GM12878 (cell line): ENCODE measurements around the gene ACSM6. TPM values are rescaled to one million over a fixed set of nuclear protein-coding genes. Genes with fewer than 3 reads are reported as not detected.

Experiments
- ATAC-seq: fragments of 200-7000 bp; cut with Tn5 transposase; 3 replicates; pipeline ENCODE4 v1.9.1; 2020; ENCODE audit warnings: mild to moderate bottlenecking, moderate library complexity
- BruUV-seq: library from RNA; stranded (reverse); fragments of 400-500 nt; replicated peaks from 2 replicates; lab custom pipeline; 2021; lab: Mats Ljungman, UMichigan
- CTCF ChIA-PET: fragments of 300-600 bp; sonication (Branson Sonifier 250); formaldehyde crosslinking; extraction: SDS; loops from one replicate; lab custom pipeline; 2021; ENCODE audit warnings: inconsistent platforms; lab: Yijun Ruan, JAX
- POLR2A ChIA-PET: fragments of 350-600 bp; formaldehyde crosslinking; extraction: SDS; loops from one replicate; lab custom pipeline; 2021; ENCODE audit warnings: inconsistent platforms; lab: Charles Lee
- RAD21 ChIA-PET: fragments of 300-600 bp; sonication (Branson Sonifier 250); formaldehyde crosslinking; loops from one replicate; lab custom pipeline; 2023; ENCODE audit warnings: antibody characterized with exemption; ENCODE audit not compliant: unreplicated experiment; lab: Charles Lee
- SMC1A ChIA-PET: fragments of 300-600 bp; sonication (Branson Sonifier 250); formaldehyde crosslinking; loops from one replicate; lab custom pipeline; 2023; ENCODE audit not compliant: unreplicated experiment, uncharacterized antibody; lab: Charles Lee
- DNase-seq: peaks from one replicate; pipeline ENCODE4 v3.0.0-alpha.2; 2011; ENCODE audit warnings: low read depth, low spot score
- FAIRE-seq: peaks from 3 replicates; lab custom pipeline; 2011; peaks lifted over from hg19 to GRCh38; lab: Jason Lieb, UNC
- H2AFZ ChIP-seq: 2 replicates; pipeline ENCODE4 v1.6.0; 2011; ENCODE audit warnings: low read depth, low read length, control low read depth; ENCODE audit not compliant: control insufficient read depth
- H3K27ac ChIP-seq: 2 replicates; pipeline ENCODE4 v1.5.1; 2011; ENCODE audit warnings: control low read depth; ENCODE audit not compliant: control insufficient read depth, insufficient read depth
- H3K27me3 ChIP-seq, 2 experiments: replicated peaks in 1 of 2; 2 replicates each; pipeline versions ENCODE4 v1.6.0 to v1.6.1; 2011; ENCODE audit warnings: low read length in 1 of 2; ENCODE audit not compliant: control insufficient read depth in 2 of 2, insufficient read depth in 2 of 2
- H3K36me3 ChIP-seq, 2 experiments: 2 replicates each; pipeline ENCODE4 v1.5.1; 2011; ENCODE audit warnings: low read length in 1 of 2; ENCODE audit not compliant: control insufficient read depth in 2 of 2, insufficient read depth in 2 of 2
- H3K4me1 ChIP-seq: 2 replicates; pipeline ENCODE4 v1.6.1; 2011; ENCODE audit warnings: mild to moderate bottlenecking, low read length, moderate library complexity, mixed read lengths; ENCODE audit not compliant: control insufficient read depth, insufficient read depth
- H3K4me2 ChIP-seq: 2 replicates; pipeline ENCODE4 v1.6.0; 2011; ENCODE audit warnings: control low read depth; ENCODE audit not compliant: control insufficient read depth, insufficient read depth
- H3K4me3 ChIP-seq: fragments of 200-600 bp; sonication (generic); 2 replicates; pipeline ENCODE4 v1.5.1; 2016
- H3K79me2 ChIP-seq: 2 replicates; pipeline ENCODE4 v1.6.0; 2011; ENCODE audit warnings: low read length; ENCODE audit not compliant: control insufficient read depth, insufficient read depth
- H3K9ac ChIP-seq: 2 replicates; pipeline ENCODE4 v1.8.0; 2011; ENCODE audit warnings: low read length, control low read depth, mixed read lengths; ENCODE audit not compliant: control insufficient read depth, insufficient read depth
- H3K9me3 ChIP-seq: replicated peaks from 3 replicates; pipeline ENCODE4 v1.5.1; 2011; ENCODE audit warnings: mild to moderate bottlenecking, low read length; ENCODE audit not compliant: control insufficient read depth, insufficient read depth
- H4K20me1 ChIP-seq: 2 replicates; pipeline ENCODE4 v1.6.0; 2011; ENCODE audit not compliant: control insufficient read depth, insufficient read depth
- BCL11A ChIP-seq: IDR thresholded peaks from 2 replicates; pipeline ENCODE4 v1.6.1; 2011; ENCODE audit warnings: low read depth, low read length
- CBFB ChIP-seq: IDR thresholded peaks from 2 replicates; pipeline ENCODE4 v1.6.1; 2016; ENCODE audit warnings: antibody characterized with exemption, low read depth
- EED ChIP-seq: sonication (generic); IDR thresholded peaks from 2 replicates; pipeline ENCODE4 v1.6.1; 2016; ENCODE audit warnings: antibody characterized with exemption, low read depth
- ETV6 ChIP-seq, 2 experiments: fragments of 450-650 bp in 1 of 2; IDR thresholded peaks in 1 of 2; conservative IDR thresholded peaks in 1 of 2; 2 replicates each; pipeline ENCODE4 v1.6.1; 2014; ENCODE audit warnings: antibody characterized with exemption in 1 of 2, borderline replicate concordance in 1 of 2, low read depth in 1 of 2, mild to moderate bottlenecking in 1 of 2, moderate library complexity in 1 of 2
- FOXM1 ChIP-seq: IDR thresholded peaks from 2 replicates; pipeline ENCODE4 v1.6.1; 2012; ENCODE audit warnings: low read depth, mild to moderate bottlenecking, inconsistent platforms, low read length, moderate library complexity
- KLF5 ChIP-seq: fragments of 450-650 bp; IDR thresholded peaks from 2 replicates; pipeline ENCODE4 v1.6.1; 2014; ENCODE audit warnings: mild to moderate bottlenecking; ENCODE audit not compliant: partially characterized antibody
- LARP7 ChIP-seq: fragments of 450-650 bp; IDR thresholded peaks from 2 replicates; pipeline ENCODE4 v1.6.1; 2017; ENCODE audit warnings: mild to moderate bottlenecking
- MEF2A ChIP-seq: IDR thresholded peaks from 2 replicates; pipeline ENCODE4 v1.6.1; 2011; ENCODE audit warnings: low read depth, mild to moderate bottlenecking, low read length, moderate library complexity; ENCODE audit not compliant: insufficient read depth
- NR2C1 ChIP-seq: fragments of 450-650 bp; IDR thresholded peaks from 2 replicates; pipeline ENCODE4 v1.6.1; 2017; ENCODE audit warnings: antibody characterized with exemption, mild to moderate bottlenecking, moderate library complexity
- NR2F1 ChIP-seq: fragments of 450-650 bp; conservative IDR thresholded peaks from 2 replicates; pipeline ENCODE4 v1.6.1; 2017; ENCODE audit warnings: mild to moderate bottlenecking
- POLR2AphosphoS2 ChIP-seq: IDR thresholded peaks from 2 replicates; pipeline ENCODE4 v1.6.1; 2011; ENCODE audit warnings: low read depth, mild to moderate bottlenecking, low read length, improper control_type of control experiment, moderate library complexity
- POLR2AphosphoS5 ChIP-seq: IDR thresholded peaks from 2 replicates; pipeline ENCODE4 v1.6.1; 2011; ENCODE audit warnings: mild to moderate bottlenecking, low read length, inconsistent platforms
- SIN3A ChIP-seq: IDR thresholded peaks from 2 replicates; pipeline ENCODE4 v1.6.1; 2012; ENCODE audit warnings: low read depth, low read length, improper control_type of control experiment
- SIX5 ChIP-seq: IDR thresholded peaks from 2 replicates; pipeline ENCODE4 v1.6.1; 2011; ENCODE audit warnings: mild to moderate bottlenecking, low read depth, low read length, moderate library complexity; ENCODE audit not compliant: severe bottlenecking
- TCF12 ChIP-seq: IDR thresholded peaks from 2 replicates; pipeline ENCODE4 v1.6.1; 2011; ENCODE audit warnings: low read depth, mild to moderate bottlenecking, low read length
- WRNIP1 ChIP-seq: IDR thresholded peaks from 2 replicates; pipeline ENCODE4 v1.6.1; 2011; ENCODE audit warnings: low read depth, low read length, improper control_type of control experiment, borderline replicate concordance
- YY1 ChIP-seq: IDR thresholded peaks from 2 replicates; pipeline ENCODE4 v1.6.1; 2011; ENCODE audit warnings: low read depth, mild to moderate bottlenecking, low read length
- WGBS: methylation state at CpG from one replicate; pipeline ENCODE4 v1.1.6; 2016; ENCODE audit warnings: low lambda C conversion rate; ENCODE audit not compliant: insufficient replicate concordance, insufficient coverage; ENCODE audit errors: missing lambda C conversion rate; 5-methylcytosine and 5-hydroxymethylcytosine counted together
- in situ Hi-C: fragments of 300-500 bp; cut with MboI; formaldehyde crosslinking; loops from 9 replicates; pipeline ENCODE4 v1.14.3; 2018; ENCODE audit warnings: mixed read lengths
- intact Hi-C: fragments of 100-400 bp; cut with micrococcal nuclease; formaldehyde crosslinking; loops from one replicate; pipeline ENCODE4 v1.14.2; 2022; ENCODE audit not compliant: unreplicated experiment
- polyA plus RNA-seq, 11 experiments: library from polyadenylated mRNA; depleted of rRNA in 4 of 11; unstranded in 6 of 11; stranded (reverse) in 5 of 11; fragments of >200 nt; fragmentation: Nextera tagmentation in 4 of 11; fragmentation: Illumina TruSeq in 1 of 11; extraction: Ambion mirVana in 4 of 11; extraction: Trizol in 1 of 11; gene quantifications; 1 replicate in 1 of 11; 2 replicates in 10 of 11; pipeline versions ENCODE4 v1.2.1 to v1.2.3, GENCODE V29; 2011 to 2016; ENCODE audit warnings: inconsistent platforms in 2 of 11, missing spikeins in 2 of 11, low read depth in 1 of 11
- total RNA-seq, 4 experiments: library from RNA; depleted of rRNA in 3 of 4; stranded (reverse); fragments of >200 nt in 3 of 4; fragmentation: Illumina TruSeq in 1 of 4; extraction: Trizol in 1 of 4; gene quantifications; 2 replicates each; pipeline versions ENCODE4 v1.2.1 to v1.2.3, GENCODE V29; 2013 to 2021
- TF ChIP-seq, protein P1 (sequence below): fragments of 450-650 bp; formaldehyde crosslinking; IDR thresholded peaks from 2 replicates; pipeline ENCODE4 v1.5.0; 2022; ENCODE audit warnings: mild to moderate bottlenecking, missing genetic modification characterization
- TF ChIP-seq, protein P2 (sequence below): fragments of 450-650 bp; IDR thresholded peaks from 2 replicates; pipeline ENCODE4 v1.6.1; 2017; ENCODE audit warnings: low read depth, mild to moderate bottlenecking, moderate library complexity

The ACSM6 gene
- total and polyA plus RNA-seq, 10 of the 15 experiments (the other 5 are each of a cell fraction or from before 2014, with no cell fraction given), result 0.06 to 0.21 (median 0.20) TPM; not detected in 7

DNA sequence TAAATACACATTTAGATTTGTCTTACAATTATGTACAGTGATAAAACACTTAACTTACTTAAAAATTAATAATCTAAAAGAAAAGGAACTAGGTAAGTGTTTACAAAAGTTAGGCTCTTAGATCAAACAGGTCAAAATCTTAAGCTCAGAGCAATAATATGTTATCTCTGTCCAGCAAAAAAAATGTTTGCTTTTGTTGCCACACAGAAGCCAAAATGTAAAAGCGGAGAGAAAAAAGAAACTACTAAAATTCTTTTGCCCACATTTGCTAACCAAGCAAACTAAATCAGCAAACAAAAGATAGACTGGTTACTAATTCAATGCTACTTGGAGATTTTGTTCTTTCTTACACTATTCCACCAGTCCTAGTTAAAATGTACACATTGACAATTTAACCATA lies 15.2 kb upstream of the ACSM6 start (continued):
- TF ChIP-seq, protein P1, sequence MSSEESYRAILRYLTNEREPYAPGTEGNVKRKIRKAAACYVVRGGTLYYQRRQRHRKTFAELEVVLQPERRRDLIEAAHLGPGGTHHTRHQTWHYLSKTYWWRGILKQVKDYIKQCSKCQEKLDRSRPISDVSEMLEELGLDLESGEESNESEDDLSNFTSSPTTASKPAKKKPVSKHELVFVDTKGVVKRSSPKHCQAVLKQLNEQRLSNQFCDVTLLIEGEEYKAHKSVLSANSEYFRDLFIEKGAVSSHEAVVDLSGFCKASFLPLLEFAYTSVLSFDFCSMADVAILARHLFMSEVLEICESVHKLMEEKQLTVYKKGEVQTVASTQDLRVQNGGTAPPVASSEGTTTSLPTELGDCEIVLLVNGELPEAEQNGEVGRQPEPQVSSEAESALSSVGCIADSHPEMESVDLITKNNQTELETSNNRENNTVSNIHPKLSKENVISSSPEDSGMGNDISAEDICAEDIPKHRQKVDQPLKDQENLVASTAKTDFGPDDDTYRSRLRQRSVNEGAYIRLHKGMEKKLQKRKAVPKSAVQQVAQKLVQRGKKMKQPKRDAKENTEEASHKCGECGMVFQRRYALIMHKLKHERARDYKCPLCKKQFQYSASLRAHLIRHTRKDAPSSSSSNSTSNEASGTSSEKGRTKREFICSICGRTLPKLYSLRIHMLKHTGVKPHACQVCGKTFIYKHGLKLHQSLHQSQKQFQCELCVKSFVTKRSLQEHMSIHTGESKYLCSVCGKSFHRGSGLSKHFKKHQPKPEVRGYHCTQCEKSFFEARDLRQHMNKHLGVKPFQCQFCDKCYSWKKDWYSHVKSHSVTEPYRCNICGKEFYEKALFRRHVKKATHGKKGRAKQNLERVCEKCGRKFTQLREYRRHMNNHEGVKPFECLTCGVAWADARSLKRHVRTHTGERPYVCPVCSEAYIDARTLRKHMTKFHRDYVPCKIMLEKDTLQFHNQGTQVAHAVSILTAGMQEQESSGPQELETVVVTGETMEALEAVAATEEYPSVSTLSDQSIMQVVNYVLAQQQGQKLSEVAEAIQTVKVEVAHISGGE, result no peak
- no peak for TF ChIP-seq POLR2AphosphoS5
- no peak for TF ChIP-seq KLF5

DNA sequence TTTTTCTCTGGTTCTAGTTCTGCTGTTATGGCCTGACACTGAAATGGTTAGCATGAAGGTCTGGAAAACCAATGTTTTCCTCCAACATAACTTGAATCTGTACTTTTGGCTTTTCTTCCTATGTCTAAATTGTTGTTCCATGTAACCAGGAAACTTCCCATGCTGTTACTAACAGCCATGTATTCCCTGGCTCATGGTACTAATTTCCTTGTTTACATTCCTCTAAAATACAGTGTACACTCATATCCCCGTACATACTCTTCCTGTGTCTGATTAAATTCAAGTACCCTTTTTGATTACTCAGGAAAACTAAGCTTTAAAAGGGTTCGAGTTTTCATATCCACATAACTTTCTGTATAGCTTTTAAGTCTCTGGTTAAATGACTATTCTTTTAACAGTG lies 12.3 kb upstream of the ACSM6 start:
- H3K36me3 ChIP-seq, result no peaks in the 10 kb centered on the region
- H3K9me3 ChIP-seq, result no peaks in the 10 kb centered on the region; the same call in 2 of the 3 replicates
- H3K4me1 ChIP-seq, result no peaks in the 10 kb centered on the region
- 18% methylated on average over 2 of the region's 2 CpGs for WGBS
- no peaks in the 10 kb centered on the region for H3K27me3 ChIP-seq
- RAD21 ChIA-PET, result interaction anchor here (1.1 to 2.4 kb wide), 2 partner anchors 64 to 182 kb away, joined by 4 to 12 read pairs; no protein-coding TSS in a partner anchor
- H3K27ac ChIP-seq, result no peak overlapping the region
- SMC1A ChIA-PET, result interaction anchor here (0.7 to 1.8 kb wide), 6 partner anchors 11 to 548 kb away, joined by 3 to 4 read pairs (median 3); no protein-coding TSS in a partner anchor
- in situ Hi-C loops (loop anchor here (5.0 kb wide), 1 partner anchor 181 kb away; no protein-coding TSS in a partner anchor), intact Hi-C loops (loop anchor here (5.0 kb wide), 1 partner anchor 106 kb away; no protein-coding TSS in a partner anchor)
- DNase-seq (no peak), ATAC-seq (no peak), FAIRE-seq (no peak)
- no peaks in the 10 kb centered on the region for H4K20me1 ChIP-seq
- no peak overlapping the region for H3K4me3 ChIP-seq
- POLR2A ChIA-PET, result no interaction called here
- no peak overlapping the region for H2AFZ ChIP-seq
- BruUV-seq, result no TSS peak
- no peak overlapping the region for H3K9ac ChIP-seq
- H3K4me2 ChIP-seq, result no peak overlapping the region
- CTCF ChIA-PET, result interaction anchor here (1.0 to 6.7 kb wide), 8 partner anchors 62 to 198 kb away, joined by 3 to 76 read pairs (median 6); no protein-coding TSS in a partner anchor
- H3K79me2 ChIP-seq, result no peaks in the 10 kb centered on the region
- TF ChIP-seq SIX5, result no peak
- no peak for TF ChIP-seq LARP7
- no peak for TF ChIP-seq FOXM1
- TF ChIP-seq YY1, result no peak
- TF ChIP-seq, protein P2, sequence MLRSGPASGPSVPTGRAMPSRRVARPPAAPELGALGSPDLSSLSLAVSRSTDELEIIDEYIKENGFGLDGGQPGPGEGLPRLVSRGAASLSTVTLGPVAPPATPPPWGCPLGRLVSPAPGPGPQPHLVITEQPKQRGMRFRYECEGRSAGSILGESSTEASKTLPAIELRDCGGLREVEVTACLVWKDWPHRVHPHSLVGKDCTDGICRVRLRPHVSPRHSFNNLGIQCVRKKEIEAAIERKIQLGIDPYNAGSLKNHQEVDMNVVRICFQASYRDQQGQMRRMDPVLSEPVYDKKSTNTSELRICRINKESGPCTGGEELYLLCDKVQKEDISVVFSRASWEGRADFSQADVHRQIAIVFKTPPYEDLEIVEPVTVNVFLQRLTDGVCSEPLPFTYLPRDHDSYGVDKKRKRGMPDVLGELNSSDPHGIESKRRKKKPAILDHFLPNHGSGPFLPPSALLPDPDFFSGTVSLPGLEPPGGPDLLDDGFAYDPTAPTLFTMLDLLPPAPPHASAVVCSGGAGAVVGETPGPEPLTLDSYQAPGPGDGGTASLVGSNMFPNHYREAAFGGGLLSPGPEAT, result no peak
- TF ChIP-seq NR2F1, result no peak
- no peak for TF ChIP-seq CBFB
- no peak for TF ChIP-seq SIN3A
- TF ChIP-seq BCL11A, result no peak
- no peak for TF ChIP-seq ETV6 (conservative IDR thresholded peaks at IDR 0.05 in 1 of 2, IDR thresholded peaks at IDR 0.05 in 1 of 2; ENCODE audit: borderline replicate concordance in 1 of 2, low read depth in 1 of 2)
- TF ChIP-seq NR2C1, result no peak
- TF ChIP-seq EED, result no peak
- TF ChIP-seq TCF12, result no peak
- TF ChIP-seq POLR2AphosphoS2, result no peak
- TF ChIP-seq MEF2A, result no peak
- no peak for TF ChIP-seq WRNIP1
